ENCODE data around the gene LAMP2.

DNA sequence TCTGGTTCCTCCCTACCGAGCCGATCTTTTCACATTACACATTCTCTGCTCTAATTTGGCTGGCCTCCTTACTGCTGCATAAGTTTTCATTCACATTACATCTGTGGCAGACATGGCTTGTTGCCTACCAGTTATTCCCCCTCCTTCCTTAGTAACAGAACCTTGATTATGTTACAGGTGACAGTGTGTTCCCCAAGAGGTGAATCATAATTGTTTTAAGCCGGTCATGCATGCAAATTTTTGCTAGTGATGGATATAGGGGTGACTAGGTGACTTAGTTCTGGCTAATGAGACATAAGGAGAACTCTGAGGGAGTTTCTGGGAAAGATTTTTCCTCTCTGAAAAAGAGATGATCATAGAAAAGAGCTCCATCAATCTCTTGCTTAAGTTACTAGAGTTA, 8.4 kb upstream of the LAMP2 start:
- TF ChIP-seq, protein P1, sequence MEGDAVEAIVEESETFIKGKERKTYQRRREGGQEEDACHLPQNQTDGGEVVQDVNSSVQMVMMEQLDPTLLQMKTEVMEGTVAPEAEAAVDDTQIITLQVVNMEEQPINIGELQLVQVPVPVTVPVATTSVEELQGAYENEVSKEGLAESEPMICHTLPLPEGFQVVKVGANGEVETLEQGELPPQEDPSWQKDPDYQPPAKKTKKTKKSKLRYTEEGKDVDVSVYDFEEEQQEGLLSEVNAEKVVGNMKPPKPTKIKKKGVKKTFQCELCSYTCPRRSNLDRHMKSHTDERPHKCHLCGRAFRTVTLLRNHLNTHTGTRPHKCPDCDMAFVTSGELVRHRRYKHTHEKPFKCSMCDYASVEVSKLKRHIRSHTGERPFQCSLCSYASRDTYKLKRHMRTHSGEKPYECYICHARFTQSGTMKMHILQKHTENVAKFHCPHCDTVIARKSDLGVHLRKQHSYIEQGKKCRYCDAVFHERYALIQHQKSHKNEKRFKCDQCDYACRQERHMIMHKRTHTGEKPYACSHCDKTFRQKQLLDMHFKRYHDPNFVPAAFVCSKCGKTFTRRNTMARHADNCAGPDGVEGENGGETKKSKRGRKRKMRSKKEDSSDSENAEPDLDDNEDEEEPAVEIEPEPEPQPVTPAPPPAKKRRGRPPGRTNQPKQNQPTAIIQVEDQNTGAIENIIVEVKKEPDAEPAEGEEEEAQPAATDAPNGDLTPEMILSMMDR (IDR thresholded peaks at IDR 0.05; ENCODE audit: low read length) = no peak
- TF ChIP-seq EZH2 (optimal IDR thresholded peaks at IDR 0.05; ENCODE audit: low read depth, low read length) = no peak

Measured in MM.1S (cell line).